Neutrophil (primary cell): ENCODE results near the gene POLG2.

Source experiments
- H3K27ac ChIP-seq: fragments of 200-600 bp; sonication (generic); 2 replicates; pipeline ENCODE4 v1.5.1; 2016; ENCODE audit warnings: mild to moderate bottlenecking, moderate library complexity
- H3K27me3 ChIP-seq: fragments of 200-600 bp; sonication (generic); 2 replicates; pipeline ENCODE4 v1.6.0; 2016; ENCODE audit warnings: mild to moderate bottlenecking
- H3K36me3 ChIP-seq: fragments of 200-600 bp; sonication (generic); 2 replicates; pipeline ENCODE4 v1.5.1; 2017
- H3K4me1 ChIP-seq, 2 experiments: fragments of 200-600 bp in 1 of 2; sonication (generic) in 1 of 2; 1 replicate in 1 of 2; 2 replicates in 1 of 2; pipeline versions ENCODE4 v1.5.1 to v1.6.1; 2013 to 2016; ENCODE audit warnings: low read depth in 1 of 2, low read length in 1 of 2, mild to moderate bottlenecking in 1 of 2, moderate library complexity in 1 of 2; ENCODE audit not compliant: control insufficient read depth in 1 of 2, insufficient read depth in 1 of 2
- H3K4me3 ChIP-seq, 2 experiments: fragments of 200-600 bp in 1 of 2; sonication (generic) in 1 of 2; 1 replicate in 1 of 2; 2 replicates in 1 of 2; pipeline ENCODE4 v1.5.1; 2013 to 2016; ENCODE audit warnings: low read depth in 1 of 2, low read length in 1 of 2, mild to moderate bottlenecking in 1 of 2, moderate library complexity in 1 of 2
- H3K9me3 ChIP-seq: fragments of 200-600 bp; sonication (generic); 2 replicates; pipeline ENCODE4 v1.5.1; 2016
- CTCF ChIP-seq: fragments of 200-600 bp; sonication (generic); IDR thresholded peaks from 2 replicates; pipeline ENCODE4 v1.5.1; 2016; ENCODE audit warnings: antibody characterized with exemption

POLG2 gene

GRCh38 chr17:64509179-64509578, 12.3 kb upstream of the POLG2 start:
- Histone ChIP-seq H3K9me3 (no peaks in the 10 kb centered on the region), H3K4me1 (peaks cover 19 to 23% of the 10 kb centered on the region in 2 experiments), H3K4me3 (no peak overlapping the region), H3K27ac (no peak overlapping the region), H3K36me3 (peaks cover 34% of the 10 kb centered on the region), H3K27me3 (no peaks in the 10 kb centered on the region)
- no peak for TF ChIP-seq CTCF

DNA sequence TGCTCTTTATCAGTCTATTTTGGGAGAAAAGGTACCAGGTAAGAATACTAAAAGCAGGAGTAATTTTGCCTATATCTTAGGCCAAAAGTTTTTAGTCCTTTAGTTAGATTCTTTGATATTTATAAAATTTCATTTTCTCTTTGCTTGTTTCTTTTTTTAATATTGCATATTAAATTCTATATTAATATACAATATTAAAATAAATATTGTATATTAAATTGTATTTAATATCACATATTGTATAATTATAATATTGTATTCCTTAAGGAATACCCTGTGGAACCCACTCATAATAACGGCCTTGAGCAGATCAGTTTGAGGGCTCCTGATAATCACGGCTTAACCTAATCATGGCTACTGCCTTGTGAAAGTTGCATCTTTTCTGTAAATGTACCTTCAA, 11.8 kb upstream of the POLG2 start:
- peaks cover 24 to 28% of the 10 kb centered on the region in 2 experiments for H3K4me1 ChIP-seq
- H3K9me3 ChIP-seq, result no peaks in the 10 kb centered on the region
- no peak for TF ChIP-seq CTCF
- no peak overlapping the region for H3K4me3 ChIP-seq
- peaks cover 38% of the 10 kb centered on the region for H3K36me3 ChIP-seq
- no peak overlapping the region for H3K27ac ChIP-seq
- H3K27me3 ChIP-seq, result no peaks in the 10 kb centered on the region

GRCh38 chr17:64507413-64507782, 10.5 kb upstream of the POLG2 start:
- Histone ChIP-seq H3K36me3 (peaks cover 43% of the 10 kb centered on the region), H3K27me3 (no peaks in the 10 kb centered on the region), H3K27ac (peak overlapping the region; percentile 98), H3K4me1 (peaks cover 31 to 32% of the 10 kb centered on the region in 2 experiments), H3K9me3 (no peaks in the 10 kb centered on the region), H3K4me3 (peak overlapping the region; percentile 95 to 100)
- TF ChIP-seq CTCF, result no peak

DNA sequence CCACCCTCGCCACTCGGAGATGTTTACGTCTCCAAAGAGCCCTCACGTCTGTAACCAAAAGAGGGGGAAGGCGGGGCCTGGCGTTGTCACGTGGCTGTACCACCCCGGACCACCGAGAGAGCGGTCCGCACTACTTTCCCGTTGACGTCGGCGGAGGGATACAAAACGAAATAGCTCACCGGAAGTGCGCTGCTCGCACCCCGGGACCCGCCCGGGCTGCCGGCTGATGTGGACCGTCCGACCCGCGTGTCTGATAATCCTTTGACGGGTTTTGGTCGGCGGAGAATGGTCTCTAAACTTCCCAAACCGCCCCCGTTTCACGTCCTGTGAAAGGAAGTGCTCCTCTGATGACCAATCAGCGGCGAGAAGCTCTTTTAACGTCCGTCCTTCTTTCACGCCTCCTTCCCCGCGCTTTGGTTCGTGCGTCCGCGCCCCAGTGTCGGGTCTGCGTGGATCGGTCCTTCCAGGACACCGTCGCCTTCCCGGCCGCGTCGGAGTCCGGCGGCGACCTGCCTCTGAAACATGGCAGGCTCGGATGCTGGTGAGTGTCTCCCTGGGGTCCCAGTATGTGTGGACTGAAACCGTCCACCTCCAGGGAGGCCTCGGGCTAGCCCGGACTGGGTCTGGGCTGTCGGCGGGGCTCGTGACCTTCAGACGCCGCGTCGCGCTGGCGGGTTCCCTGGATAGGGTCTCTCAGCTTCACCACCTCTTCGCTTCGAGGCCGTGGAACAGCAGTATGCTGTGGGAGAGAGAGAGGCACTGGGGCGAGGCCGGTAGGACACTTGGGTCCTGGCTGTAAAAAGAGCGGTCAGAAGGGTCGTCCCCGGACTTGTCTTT, 9.9 kb upstream of the POLG2 start, which contains the start of gene CEP95:
Gene CEP95 (plus strand): TSS at position 402 of the 837 bp plus-strand sequence. CDS start 121 bp downstream, at position 523.
- Histone ChIP-seq H3K9me3 (no peaks in the 10 kb centered on the region), H3K27me3 (no peaks in the 10 kb centered on the region), H3K4me1 (peaks cover 31 to 32% of the 10 kb centered on the region in 2 experiments), H3K4me3 (peak within 1 kb of the TSS; percentile 95 to 100), H3K36me3 (peaks cover 46% of the 10 kb centered on the region), H3K27ac (peak within 1 kb of the TSS; percentile 98)
- no peak for TF ChIP-seq CTCF

DNA sequence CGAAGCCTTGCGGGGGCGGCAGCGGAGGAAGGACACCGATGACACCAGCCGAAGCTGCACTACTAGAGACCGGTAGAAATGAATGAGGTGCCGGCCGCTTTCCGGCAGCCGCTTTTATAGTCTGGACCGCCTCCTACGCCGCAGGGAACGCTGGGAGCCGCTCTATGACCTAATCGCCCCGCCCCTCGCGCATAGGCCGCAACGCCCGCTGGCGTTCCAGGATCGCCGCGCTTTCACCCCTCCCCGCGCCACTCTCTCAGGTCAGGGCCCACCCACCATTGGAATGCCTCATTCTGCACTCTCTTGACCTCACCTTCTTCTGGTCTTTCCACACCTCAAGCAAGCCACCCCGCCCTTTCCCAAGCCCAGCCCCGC, 9.3 kb upstream of the POLG2 start, which contains the start of gene DDX5:
Gene DDX5 (minus strand): TSS at position 89 of the 375 bp plus-strand sequence. CDS start 170 bp downstream, outside the sequence.
- Histone ChIP-seq H3K4me1 (peaks cover 31 to 32% of the 10 kb centered on the region in 2 experiments), H3K4me3 (peak within 1 kb of the TSS; percentile 95 to 100), H3K27ac (peak within 1 kb of the TSS; percentile 98), H3K36me3 (peaks cover 46% of the 10 kb centered on the region), H3K27me3 (no peaks in the 10 kb centered on the region), H3K9me3 (peaks cover 6% of the 10 kb centered on the region)
- no peak for TF ChIP-seq CTCF
